Osteoblast (primary cell): ENCODE measurements around the gene ABLIM1. TPM values are rescaled to one million over a fixed set of nuclear protein-coding genes. Genes with fewer than 3 reads are reported as not detected.

Source experiments
- DNase-seq: peaks from one replicate; pipeline ENCODE4 v3.0.0; 2011; ENCODE audit warnings: low spot score, mixed read lengths; ENCODE audit not compliant: insufficient read length; ENCODE audit errors: missing footprints
- H2AFZ ChIP-seq: 2 replicates; pipeline ENCODE4 v1.6.0; 2011; ENCODE audit warnings: mild to moderate bottlenecking, low read length
- H3K27ac ChIP-seq: 2 replicates; pipeline ENCODE4 v1.5.1; 2011; ENCODE audit warnings: mild to moderate bottlenecking, low read depth, low read length, moderate library complexity
- H3K27me3 ChIP-seq: 2 replicates; pipeline ENCODE4 v1.6.0; 2012; ENCODE audit warnings: mild to moderate bottlenecking, control low read depth, inconsistent platforms, low read length, moderate library complexity; ENCODE audit not compliant: insufficient read depth
- H3K36me3 ChIP-seq: 2 replicates; pipeline ENCODE4 v1.5.1; 2011; ENCODE audit warnings: mild to moderate bottlenecking, low read length, control low read depth, moderate library complexity; ENCODE audit not compliant: insufficient read depth
- H3K4me1 ChIP-seq: 2 replicates; pipeline ENCODE4 v1.5.1; 2011; ENCODE audit warnings: mild to moderate bottlenecking, low read length, control low read depth, moderate library complexity; ENCODE audit not compliant: insufficient read depth
- H3K4me2 ChIP-seq: 2 replicates; pipeline ENCODE4 v1.6.0; 2011; ENCODE audit warnings: mild to moderate bottlenecking, low read length; ENCODE audit not compliant: insufficient read depth
- H3K4me3 ChIP-seq: fragments of 200-600 bp; sonication (generic); 3 replicates; pipeline ENCODE4 v1.5.1; 2012; ENCODE audit warnings: mild to moderate bottlenecking, low read length, inconsistent platforms; ENCODE audit not compliant: insufficient read depth
- H3K79me2 ChIP-seq: 2 replicates; pipeline ENCODE4 v1.6.0; 2012; ENCODE audit warnings: mild to moderate bottlenecking, low read length, control low read depth, inconsistent platforms; ENCODE audit not compliant: insufficient read depth
- H3K9me3 ChIP-seq: 2 replicates; pipeline ENCODE4 v1.5.1; 2011; ENCODE audit warnings: low read depth, low read length, control low read depth
- H4K20me1 ChIP-seq: 2 replicates; pipeline ENCODE4 v1.6.0; 2012; ENCODE audit warnings: mild to moderate bottlenecking, low read length, control low read depth; ENCODE audit not compliant: insufficient read depth
- total RNA-seq: library from RNA; depleted of rRNA; stranded (reverse); fragments of >200 nt; gene quantifications from 2 replicates; pipeline ENCODE4 v1.2.3, GENCODE V29; 2012
- TF ChIP-seq, protein P1 (sequence below): IDR thresholded peaks from 2 replicates; pipeline ENCODE4 v1.5.1; 2011; ENCODE audit warnings: mild to moderate bottlenecking, low read depth, low read length, moderate library complexity; ENCODE audit errors: extremely low read depth

ABLIM1 gene
- total RNA-seq, 1 donor, result 11.2 TPM

DNA sequence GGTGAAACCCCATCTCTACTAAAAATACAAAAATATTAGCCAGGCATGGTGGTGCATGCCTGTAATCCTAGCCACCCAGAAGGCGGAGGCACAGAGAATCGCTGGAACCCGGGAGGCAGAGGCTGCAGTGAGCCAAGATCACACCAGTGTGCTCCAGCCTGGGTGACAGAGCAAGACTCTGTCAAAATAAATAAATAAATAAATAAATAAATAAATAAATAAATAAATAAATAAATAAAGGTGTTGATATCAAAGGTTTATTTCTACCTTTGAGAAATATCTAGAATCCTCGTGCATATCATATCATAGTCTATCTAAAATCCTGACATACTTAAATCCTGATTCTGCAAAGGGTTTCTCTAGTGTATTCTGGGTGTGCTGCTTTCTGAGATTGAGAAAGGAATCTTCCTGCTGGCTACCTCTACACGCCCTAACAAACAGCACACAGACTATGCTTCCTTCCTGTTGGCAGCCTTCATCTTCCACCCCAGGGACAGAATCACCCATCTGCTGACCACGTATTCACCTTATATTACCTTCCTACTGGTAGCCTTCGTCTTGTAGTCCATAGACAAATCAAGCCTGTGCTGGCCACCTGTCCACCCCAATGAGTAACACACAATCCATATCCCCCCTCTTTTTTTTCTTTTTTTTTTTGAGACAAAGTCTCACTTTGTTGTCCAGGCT is 8.7 kb downstream of the ABLIM1 start:
- TF ChIP-seq, protein P1, sequence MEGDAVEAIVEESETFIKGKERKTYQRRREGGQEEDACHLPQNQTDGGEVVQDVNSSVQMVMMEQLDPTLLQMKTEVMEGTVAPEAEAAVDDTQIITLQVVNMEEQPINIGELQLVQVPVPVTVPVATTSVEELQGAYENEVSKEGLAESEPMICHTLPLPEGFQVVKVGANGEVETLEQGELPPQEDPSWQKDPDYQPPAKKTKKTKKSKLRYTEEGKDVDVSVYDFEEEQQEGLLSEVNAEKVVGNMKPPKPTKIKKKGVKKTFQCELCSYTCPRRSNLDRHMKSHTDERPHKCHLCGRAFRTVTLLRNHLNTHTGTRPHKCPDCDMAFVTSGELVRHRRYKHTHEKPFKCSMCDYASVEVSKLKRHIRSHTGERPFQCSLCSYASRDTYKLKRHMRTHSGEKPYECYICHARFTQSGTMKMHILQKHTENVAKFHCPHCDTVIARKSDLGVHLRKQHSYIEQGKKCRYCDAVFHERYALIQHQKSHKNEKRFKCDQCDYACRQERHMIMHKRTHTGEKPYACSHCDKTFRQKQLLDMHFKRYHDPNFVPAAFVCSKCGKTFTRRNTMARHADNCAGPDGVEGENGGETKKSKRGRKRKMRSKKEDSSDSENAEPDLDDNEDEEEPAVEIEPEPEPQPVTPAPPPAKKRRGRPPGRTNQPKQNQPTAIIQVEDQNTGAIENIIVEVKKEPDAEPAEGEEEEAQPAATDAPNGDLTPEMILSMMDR, result no peak
- no peak overlapping the region for H2AFZ ChIP-seq
- H3K27ac ChIP-seq, result no peak overlapping the region
- H3K4me2 ChIP-seq, result no peak overlapping the region
- no peaks in the 10 kb centered on the region for H3K27me3 ChIP-seq
- H3K4me3 ChIP-seq, result no peak overlapping the region
- H4K20me1 ChIP-seq, result no peaks in the 10 kb centered on the region
- H3K4me1 ChIP-seq, result peaks cover 15% of the 10 kb centered on the region
- H3K9me3 ChIP-seq, result no peaks in the 10 kb centered on the region
- no peaks in the 10 kb centered on the region for H3K36me3 ChIP-seq
- H3K79me2 ChIP-seq, result no peaks in the 10 kb centered on the region
- no peak for DNase-seq

DNA sequence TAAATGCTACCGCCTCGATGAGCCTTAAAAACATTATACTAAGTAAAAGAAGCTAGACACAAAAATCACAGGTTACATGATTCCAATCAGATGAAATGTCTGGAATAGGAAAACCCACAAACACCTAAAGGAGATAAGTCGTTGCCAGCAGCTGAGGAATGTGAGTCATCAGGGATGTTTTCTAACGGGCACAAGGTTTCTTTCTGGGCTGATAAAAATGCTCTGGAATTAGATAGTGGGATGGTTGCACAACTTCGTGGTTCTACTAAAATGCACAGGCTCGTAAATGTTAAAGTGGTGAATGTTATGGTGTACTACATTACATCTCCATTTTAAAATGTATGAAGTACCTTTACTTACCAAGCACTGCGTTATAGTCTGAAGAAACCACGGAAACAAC is 9.7 kb downstream of the ABLIM1 start:
- H3K4me1 ChIP-seq, result peaks cover 15% of the 10 kb centered on the region
- H3K79me2 ChIP-seq, result no peaks in the 10 kb centered on the region
- peak overlapping the region; percentile 46 for H3K4me2 ChIP-seq
- H3K4me3 ChIP-seq, result no peak overlapping the region
- H3K27ac ChIP-seq, result no peak overlapping the region
- TF ChIP-seq, protein P1, result no peak
- H2AFZ ChIP-seq, result no peak overlapping the region
- H3K9me3 ChIP-seq, result no peaks in the 10 kb centered on the region
- H3K27me3 ChIP-seq, result peaks cover 3% of the 10 kb centered on the region
- no peaks in the 10 kb centered on the region for H3K36me3 ChIP-seq
- no peak for DNase-seq
- no peaks in the 10 kb centered on the region for H4K20me1 ChIP-seq

DNA sequence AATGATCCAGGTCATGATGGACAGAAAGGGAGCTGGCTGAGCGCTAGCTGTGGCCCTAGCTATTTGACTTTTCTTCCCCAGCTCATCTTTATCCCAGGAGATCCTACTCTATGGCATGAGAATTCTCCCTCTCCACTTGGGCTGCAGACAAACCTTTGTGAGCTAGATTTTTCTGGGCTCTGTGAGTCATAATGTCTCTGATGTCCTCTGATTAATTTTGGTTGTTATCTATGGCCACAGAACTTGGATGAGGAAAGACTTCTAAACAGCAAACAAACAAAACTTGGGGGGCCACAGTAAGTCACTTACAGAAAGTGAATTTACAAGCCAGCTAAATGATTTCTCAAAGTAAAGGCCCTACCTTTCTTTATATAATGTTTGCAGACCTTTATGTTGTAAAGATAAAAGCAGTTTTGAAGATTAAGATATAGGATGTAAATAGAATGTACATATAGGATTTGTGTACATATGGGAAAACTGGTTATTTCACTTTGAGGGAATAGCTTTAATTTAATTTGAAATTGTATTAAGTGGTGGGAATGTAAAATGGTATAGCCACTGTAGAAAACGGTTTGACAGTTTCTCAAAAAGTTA is 10.4 kb downstream of the ABLIM1 start:
- Histone ChIP-seq H3K4me1 (peaks cover 15% of the 10 kb centered on the region), H3K27me3 (peaks cover 10% of the 10 kb centered on the region), H3K4me2 (no peak overlapping the region), H4K20me1 (no peaks in the 10 kb centered on the region), H3K4me3 (no peak overlapping the region), H2AFZ (no peak overlapping the region), H3K79me2 (no peaks in the 10 kb centered on the region), H3K27ac (no peak overlapping the region), H3K36me3 (no peaks in the 10 kb centered on the region), H3K9me3 (no peaks in the 10 kb centered on the region)
- DNase-seq, result no peak
- TF ChIP-seq, protein P1, result no peak

DNA sequence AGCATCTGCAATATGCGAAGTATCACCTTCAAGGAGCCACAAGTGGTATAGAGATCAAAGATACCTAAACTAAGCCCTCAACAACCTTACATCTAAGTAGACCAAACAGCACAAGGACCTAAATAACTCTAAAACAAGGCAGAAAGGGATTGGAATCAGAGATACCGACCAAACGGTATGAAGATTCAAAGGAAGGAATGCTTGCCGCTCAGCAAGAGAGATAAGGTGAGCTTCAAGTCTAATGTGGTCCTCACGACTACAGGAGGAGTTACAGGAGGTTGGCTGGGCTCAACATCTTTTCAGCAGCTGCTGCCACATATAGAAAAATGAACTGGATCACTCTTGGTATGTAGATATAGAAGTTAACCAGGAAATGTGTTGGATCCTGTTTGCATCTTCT is 11.6 kb downstream of the ABLIM1 start:
- Histone ChIP-seq H3K36me3 (no peaks in the 10 kb centered on the region), H3K4me2 (no peak overlapping the region), H3K27me3 (peaks cover 16% of the 10 kb centered on the region), H3K27ac (no peak overlapping the region), H3K79me2 (no peaks in the 10 kb centered on the region), H3K4me1 (peaks cover 15% of the 10 kb centered on the region), H4K20me1 (no peaks in the 10 kb centered on the region), H2AFZ (no peak overlapping the region), H3K4me3 (no peak overlapping the region), H3K9me3 (no peaks in the 10 kb centered on the region)
- TF ChIP-seq, protein P1, result no peak
- DNase-seq, result no peak
